Skin epidermis (tissue), 12 donors: Measurements from ENCODE around the gene SLC7A11.

ENCODE experiments used
- H3K27ac ChIP-seq, 21 experiments: fragments of 200-600 bp; sonication (generic) in 11 of 21; one replicate each; pipeline ENCODE4 v1.5.0; 2020; ENCODE audit warnings: mild to moderate bottlenecking in 3 of 21, inconsistent platforms in 2 of 21, moderate library complexity in 2 of 21
- H3K4me3 ChIP-seq, 7 experiments: fragments of 200-600 bp; sonication (generic) in 2 of 7; one replicate each; pipeline ENCODE4 v1.5.0; 2020; ENCODE audit warnings: inconsistent platforms in 2 of 7, mild to moderate bottlenecking in 2 of 7, moderate library complexity in 1 of 7

The SLC7A11 gene

GRCh38 chr4:138178566-138178965 lies 63.6 kb downstream of the SLC7A11 start:
- H3K27ac ChIP-seq: no peak overlapping the region
- H3K4me3 ChIP-seq: no peak overlapping the region

- Histone ChIP-seq H3K4me3 (no peak overlapping the region), H3K27ac (no peak overlapping the region)
Observed at GRCh38 chr4:138177278-138177968, 64.7 kb downstream of the SLC7A11 start.

GRCh38 chr4:138174981-138175794 lies 67.0 kb downstream of the SLC7A11 start:
- Histone ChIP-seq H3K27ac (no peak overlapping the region), H3K4me3 (no peak overlapping the region)

- Histone ChIP-seq H3K4me3 (no peak overlapping the region), H3K27ac (no peak overlapping the region)
Observed at GRCh38 chr4:138164208-138164607, 77.9 kb downstream of the SLC7A11 start.

- H3K4me3 ChIP-seq: no peak overlapping the region
- H3K27ac ChIP-seq: no peak overlapping the region
Observed at GRCh38 chr4:138163171-138163570, 79.0 kb downstream of the SLC7A11 start.

- no peak overlapping the region for H3K4me3 ChIP-seq
- no peak overlapping the region for H3K27ac ChIP-seq
Observed at GRCh38 chr4:138162259-138162658, 79.9 kb downstream of the SLC7A11 start.

GRCh38 chr4:138161351-138161750 lies 80.8 kb downstream of the SLC7A11 start:
- H3K4me3 ChIP-seq: no peak overlapping the region
- no peak overlapping the region for H3K27ac ChIP-seq

- Histone ChIP-seq H3K4me3 (no peak overlapping the region), H3K27ac (no peak overlapping the region)
Observed at GRCh38 chr4:138158746-138159297, 83.3 kb downstream of the SLC7A11 start.

GRCh38 chr4:138140879-138141278 lies 101.3 kb downstream of the SLC7A11 start:
- Histone ChIP-seq H3K4me3 (no peak overlapping the region), H3K27ac (no peak overlapping the region)

GRCh38 chr4:138138774-138139173 lies 103.4 kb downstream of the SLC7A11 start:
- no peak overlapping the region for H3K27ac ChIP-seq
- H3K4me3 ChIP-seq: no peak overlapping the region

- Histone ChIP-seq H3K4me3 (no peak overlapping the region), H3K27ac (no peak overlapping the region)
Observed at GRCh38 chr4:138135610-138136009, 106.5 kb downstream of the SLC7A11 start.

- H3K27ac ChIP-seq: no peak overlapping the region
- no peak overlapping the region for H3K4me3 ChIP-seq
Observed at GRCh38 chr4:138118270-138118669, 123.9 kb downstream of the SLC7A11 start.

- Histone ChIP-seq H3K4me3 (no peak overlapping the region), H3K27ac (no peak overlapping the region)
Observed at GRCh38 chr4:138115053-138115452, 127.1 kb downstream of the SLC7A11 start.

- Histone ChIP-seq H3K27ac (no peak overlapping the region), H3K4me3 (no peak overlapping the region)
Observed at GRCh38 chr4:138114434-138114833, 127.7 kb downstream of the SLC7A11 start.
